DOHH2 (cell line): Measurements from ENCODE around the gene EMC8.

Source experiments
- H3F3A ChIP-seq: fragments of 200-600 bp; sonication (generic), shearing (Covaris generic); 2 replicates; pipeline ENCODE4 v1.6.0; 2016; ENCODE audit warnings: antibody characterized with exemption, mild to moderate bottlenecking; ENCODE audit not compliant: control insufficient read depth, insufficient read depth
- H3K27ac ChIP-seq: fragments of 200-600 bp; sonication (generic); 2 replicates; pipeline ENCODE4 v1.5.1; 2014; ENCODE audit warnings: low read depth, mild to moderate bottlenecking, low read length, moderate library complexity
- H3K27me3 ChIP-seq: fragments of 200-600 bp; sonication (generic); 2 replicates; pipeline ENCODE4 v1.6.1; 2014; ENCODE audit warnings: mild to moderate bottlenecking, low read length, mixed read lengths; ENCODE audit not compliant: control insufficient read depth
- H3K36me3 ChIP-seq: fragments of 200-600 bp; sonication (generic); 2 replicates; pipeline ENCODE4 v1.6.1; 2014; ENCODE audit warnings: mild to moderate bottlenecking, low read length, moderate library complexity, mixed read lengths; ENCODE audit not compliant: control insufficient read depth
- H3K4me1 ChIP-seq: fragments of 200-600 bp; sonication (generic); 2 replicates; pipeline ENCODE4 v1.6.1; 2014; ENCODE audit warnings: mild to moderate bottlenecking, low read length, mixed read lengths; ENCODE audit not compliant: control insufficient read depth
- H3K4me2 ChIP-seq: fragments of 200-600 bp; sonication (generic); 2 replicates; pipeline ENCODE4 v1.6.0; 2014; ENCODE audit warnings: mild to moderate bottlenecking, low read length, moderate library complexity
- H3K4me3 ChIP-seq: fragments of 200-600 bp; sonication (generic); 2 replicates; pipeline ENCODE4 v1.5.1; 2014; ENCODE audit warnings: mild to moderate bottlenecking, low read length, mixed read lengths
- H3K79me2 ChIP-seq: fragments of 200-600 bp; sonication (generic); 2 replicates; pipeline ENCODE4 v1.6.1; 2014; ENCODE audit warnings: mild to moderate bottlenecking, low read length, mixed read lengths; ENCODE audit not compliant: control insufficient read depth
- H3K9me2 ChIP-seq: fragments of 200-600 bp; sonication (generic); replicated peaks from 2 replicates; pipeline ENCODE4 v1.6.1; 2014; ENCODE audit warnings: mild to moderate bottlenecking, low read length, mixed read lengths; ENCODE audit not compliant: control insufficient read depth
- H3K9me3 ChIP-seq: fragments of 200-600 bp; sonication (generic); 2 replicates; pipeline ENCODE4 v1.6.1; 2014; ENCODE audit warnings: antibody characterized with exemption, low read length, mixed read lengths; ENCODE audit not compliant: control insufficient read depth, insufficient read depth
- H4K20me1 ChIP-seq: fragments of 200-600 bp; sonication (generic); 2 replicates; pipeline ENCODE4 v1.6.0; 2014; ENCODE audit warnings: low read depth, mild to moderate bottlenecking, antibody characterized with exemption, low read length, moderate library complexity; ENCODE audit not compliant: control insufficient read depth, insufficient read depth
- EZH2phosphoT487 ChIP-seq: fragments of 200-600 bp; sonication (generic); IDR thresholded peaks from 2 replicates; pipeline ENCODE4 v1.6.1; 2017; ENCODE audit warnings: borderline replicate concordance, mild to moderate bottlenecking, antibody characterized with exemption, low read length, moderate library complexity, mixed read lengths
- TF ChIP-seq, protein P1 (sequence below): fragments of 200-600 bp; sonication (generic); IDR thresholded peaks from one replicate; pipeline ENCODE4 v1.5.1; 2014; ENCODE audit warnings: antibody characterized with exemption, mild to moderate bottlenecking, low read depth, low read length; ENCODE audit not compliant: poor library complexity, severe bottlenecking

The EMC8 gene

GRCh38 chr16:85796599-85796998 is 2.7 kb downstream of the EMC8 start:
- Histone ChIP-seq H3K79me2 (peaks cover 100% of the 10 kb centered on the region), H3F3A (peaks cover 3% of the 10 kb centered on the region; the same call in 1 of the 2 replicates), H3K9me3 (no peaks in the 10 kb centered on the region), H3K4me3 (no peak overlapping the region), H3K27ac (no peak overlapping the region), H3K4me1 (peaks cover 24% of the 10 kb centered on the region), H3K36me3 (peaks cover 81% of the 10 kb centered on the region), H3K27me3 (no peaks in the 10 kb centered on the region), H4K20me1 (peaks cover 19% of the 10 kb centered on the region), H3K9me2 (no peaks in the 10 kb centered on the region), H3K4me2 (no peak overlapping the region)
- no peak for TF ChIP-seq EZH2phosphoT487
- TF ChIP-seq, protein P1, sequence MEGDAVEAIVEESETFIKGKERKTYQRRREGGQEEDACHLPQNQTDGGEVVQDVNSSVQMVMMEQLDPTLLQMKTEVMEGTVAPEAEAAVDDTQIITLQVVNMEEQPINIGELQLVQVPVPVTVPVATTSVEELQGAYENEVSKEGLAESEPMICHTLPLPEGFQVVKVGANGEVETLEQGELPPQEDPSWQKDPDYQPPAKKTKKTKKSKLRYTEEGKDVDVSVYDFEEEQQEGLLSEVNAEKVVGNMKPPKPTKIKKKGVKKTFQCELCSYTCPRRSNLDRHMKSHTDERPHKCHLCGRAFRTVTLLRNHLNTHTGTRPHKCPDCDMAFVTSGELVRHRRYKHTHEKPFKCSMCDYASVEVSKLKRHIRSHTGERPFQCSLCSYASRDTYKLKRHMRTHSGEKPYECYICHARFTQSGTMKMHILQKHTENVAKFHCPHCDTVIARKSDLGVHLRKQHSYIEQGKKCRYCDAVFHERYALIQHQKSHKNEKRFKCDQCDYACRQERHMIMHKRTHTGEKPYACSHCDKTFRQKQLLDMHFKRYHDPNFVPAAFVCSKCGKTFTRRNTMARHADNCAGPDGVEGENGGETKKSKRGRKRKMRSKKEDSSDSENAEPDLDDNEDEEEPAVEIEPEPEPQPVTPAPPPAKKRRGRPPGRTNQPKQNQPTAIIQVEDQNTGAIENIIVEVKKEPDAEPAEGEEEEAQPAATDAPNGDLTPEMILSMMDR: no peak

DNA sequence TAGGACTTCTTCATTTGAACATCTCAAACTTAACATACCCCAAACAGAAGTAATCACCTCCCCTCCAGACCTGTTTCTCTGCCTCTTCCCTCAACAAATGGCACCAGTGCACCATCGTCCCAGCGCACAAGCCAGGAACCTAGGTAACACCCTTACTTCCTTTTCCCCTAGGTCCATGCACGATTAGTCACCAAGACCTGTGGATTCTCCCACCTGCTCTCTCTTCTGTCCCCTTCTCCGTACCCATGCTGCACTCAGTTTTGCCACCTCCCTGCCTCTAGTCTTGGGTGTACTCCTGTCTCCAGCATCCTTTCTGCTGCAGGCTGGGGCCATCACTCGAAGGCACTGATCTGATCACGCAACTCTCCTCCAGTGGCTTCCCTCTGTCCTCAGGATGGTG is 3.2 kb downstream of the EMC8 start:
- Histone ChIP-seq H3K4me3 (no peak overlapping the region), H3K27ac (no peak overlapping the region), H3K4me2 (no peak overlapping the region), H3K4me1 (peaks cover 20% of the 10 kb centered on the region), H3F3A (peaks cover 3% of the 10 kb centered on the region; the same call in 1 of the 2 replicates), H3K79me2 (peaks cover 100% of the 10 kb centered on the region), H4K20me1 (peaks cover 19% of the 10 kb centered on the region), H3K9me3 (no peaks in the 10 kb centered on the region), H3K9me2 (no peaks in the 10 kb centered on the region), H3K36me3 (peaks cover 80% of the 10 kb centered on the region), H3K27me3 (no peaks in the 10 kb centered on the region)
- TF ChIP-seq, protein P1: no peak
- no peak for TF ChIP-seq EZH2phosphoT487

GRCh38 chr16:85794696-85795095 is 4.6 kb downstream of the EMC8 start:
- Histone ChIP-seq H4K20me1 (peaks cover 11% of the 10 kb centered on the region), H3K4me3 (no peak overlapping the region), H3K27me3 (no peaks in the 10 kb centered on the region), H3K27ac (no peak overlapping the region), H3K9me3 (no peaks in the 10 kb centered on the region), H3K4me2 (no peak overlapping the region), H3F3A (no peaks in the 10 kb centered on the region), H3K4me1 (peaks cover 11% of the 10 kb centered on the region), H3K9me2 (no peaks in the 10 kb centered on the region), H3K79me2 (peaks cover 100% of the 10 kb centered on the region), H3K36me3 (peaks cover 74% of the 10 kb centered on the region)
- TF ChIP-seq, protein P1: no peak
- no peak for TF ChIP-seq EZH2phosphoT487
